K562 (cell line): ENCODE results near the gene MRPS18B. TPM values are rescaled to one million over a fixed set of nuclear protein-coding genes. Genes with fewer than 3 reads are reported as not detected.

Source experiments
- BDP1 ChIP-seq: IDR thresholded peaks from 3 replicates; pipeline ENCODE4 v1.6.1; 2011; ENCODE audit not compliant: insufficient read length, insufficient read depth
- BHLHE40 ChIP-seq: IDR thresholded peaks from 2 replicates; pipeline ENCODE4 v1.6.1; 2011; ENCODE audit warnings: low read length, improper control_type of control experiment
- DACH1 ChIP-seq: fragments of 450-650 bp; IDR thresholded peaks from 2 replicates; pipeline ENCODE4 v1.6.1; 2018; ENCODE audit not compliant: partially characterized antibody
- DEAF1 ChIP-seq: fragments of 450-650 bp; formaldehyde crosslinking; IDR thresholded peaks from 2 replicates; pipeline ENCODE4 v1.4.0; 2020; ENCODE audit warnings: mild to moderate bottlenecking, moderate library complexity
- FOXA3 ChIP-seq, 2 experiments: fragments of 450-650 bp in 1 of 2; sonication (generic) in 1 of 2; formaldehyde crosslinking; IDR thresholded peaks in 1 of 2; conservative IDR thresholded peaks in 1 of 2; 2 replicates each; pipeline versions ENCODE4 v1.4.0 to v1.8.0; 2020 to 2022; ENCODE audit warnings: mild to moderate bottlenecking in 2 of 2, missing genetic modification reagents in 1 of 2
- HLTF ChIP-seq: fragments of 450-650 bp; IDR thresholded peaks from 2 replicates; pipeline ENCODE4 v1.6.1; 2016
- HMG20A ChIP-seq: fragments of 450-650 bp; formaldehyde crosslinking; conservative IDR thresholded peaks from 2 replicates; pipeline ENCODE4 v1.4.0; 2020; ENCODE audit warnings: mild to moderate bottlenecking, mixed read lengths
- IRF9 ChIP-seq: fragments of 450-650 bp; IDR thresholded peaks from 2 replicates; pipeline ENCODE4 v1.6.1; 2016; ENCODE audit warnings: missing biosample characterization, missing genetic modification characterization
- KLF16 ChIP-seq: IDR thresholded peaks from 2 replicates; pipeline ENCODE4 v1.6.1; 2016; ENCODE audit warnings: antibody characterized with exemption
- MTA1 ChIP-seq: fragments of 450-650 bp; IDR thresholded peaks from 2 replicates; pipeline ENCODE4 v1.6.1; 2017; ENCODE audit warnings: borderline replicate concordance
- PCBP1 ChIP-seq: fragments of 200-400 bp; formaldehyde crosslinking; IDR thresholded peaks from 2 replicates; pipeline ENCODE4 v1.6.1; 2018; ENCODE audit warnings: mild to moderate bottlenecking, low read depth, low read length; ENCODE audit not compliant: poor library complexity, severe bottlenecking
- SMAD3 ChIP-seq: fragments of 450-650 bp; formaldehyde crosslinking; conservative IDR thresholded peaks from 2 replicates; pipeline ENCODE4 v1.4.0; 2020; ENCODE audit warnings: mild to moderate bottlenecking
- TAF9B ChIP-seq: fragments of 450-650 bp; IDR thresholded peaks from 2 replicates; pipeline ENCODE4 v1.6.1; 2018; ENCODE audit warnings: mild to moderate bottlenecking; ENCODE audit not compliant: partially characterized antibody
- THRA ChIP-seq: fragments of 450-650 bp; IDR thresholded peaks from 2 replicates; pipeline ENCODE4 v1.6.1; 2017; ENCODE audit warnings: mild to moderate bottlenecking, moderate library complexity
- ZNF253 ChIP-seq: fragments of 250-450 bp; sonication (Bioruptor Pico); conservative IDR thresholded peaks from 2 replicates; pipeline ENCODE4 v1.6.1; 2021; ENCODE audit warnings: mild to moderate bottlenecking
- ZNF3 ChIP-seq: fragments of 250-450 bp; sonication (Bioruptor Pico); IDR thresholded peaks from 2 replicates; pipeline ENCODE4 v1.5.0; 2021; ENCODE audit warnings: mild to moderate bottlenecking, moderate library complexity
- ZNF431 ChIP-seq: sonication (generic); formaldehyde crosslinking; IDR thresholded peaks from 2 replicates; pipeline ENCODE4 v1.8.0; 2022; ENCODE audit warnings: mild to moderate bottlenecking, missing genetic modification reagents
- ZNF584 ChIP-seq: fragments of 200-800 bp; sonication (Bioruptor generic); IDR thresholded peaks from 2 replicates; pipeline ENCODE4 v1.6.1; 2016; ENCODE audit warnings: low read depth, mild to moderate bottlenecking, missing genetic modification characterization, missing compliant biosample characterization
- ZZZ3 ChIP-seq: fragments of 450-650 bp; IDR thresholded peaks from 2 replicates; pipeline ENCODE4 v1.6.1; 2016; ENCODE audit warnings: antibody characterized with exemption, mild to moderate bottlenecking, moderate library complexity
- polyA plus RNA-seq, 8 experiments: library from polyadenylated mRNA; depleted of rRNA in 4 of 8; stranded (reverse) in 5 of 8; unstranded in 3 of 8; fragments of >200 nt; fragmentation: Nextera tagmentation in 2 of 8; fragmentation: Illumina TruSeq in 1 of 8; extraction: Ambion mirVana in 2 of 8; extraction: Trizol in 1 of 8; gene quantifications; 2 replicates each; pipeline versions ENCODE4 v1.2.1 to v1.2.3, GENCODE V29; 2011 to 2014; ENCODE audit warnings: inconsistent platforms in 1 of 8, missing spikeins in 1 of 8
- total RNA-seq, 7 experiments: library from RNA; depleted of rRNA in 6 of 7; stranded (reverse); fragments of >200 nt in 6 of 7; fragmentation: Illumina TruSeq in 2 of 7; extraction: Trizol in 2 of 7; gene quantifications; 2 replicates each; pipeline versions ENCODE4 v1.2.1 to v1.2.3, GENCODE V29; 2011 to 2021; ENCODE audit warnings: low replicate concordance in 1 of 7
- TF ChIP-seq, protein P1 (sequence below), 3 experiments: fragments of 200-800 bp in 1 of 3; fragments of 250-450 bp in 1 of 3; fragments of 450-650 bp in 1 of 3; sonication (Bioruptor Pico) in 1 of 3; sonication (Bioruptor generic) in 1 of 3; formaldehyde crosslinking in 1 of 3; IDR thresholded peaks; 2 replicates each; pipeline versions ENCODE4 v1.6.1 to v1.8.0; 2016 to 2022; ENCODE audit warnings: mild to moderate bottlenecking in 2 of 3, missing genetic modification characterization in 2 of 3, missing compliant biosample characterization in 1 of 3, moderate library complexity in 1 of 3

Gene MRPS18B
- total and polyA plus RNA-seq, 9 of the 15 experiments (the other 6 are each of a cell fraction or from before 2014, with no cell fraction given): 132 to 383 (median 178) TPM

DNA sequence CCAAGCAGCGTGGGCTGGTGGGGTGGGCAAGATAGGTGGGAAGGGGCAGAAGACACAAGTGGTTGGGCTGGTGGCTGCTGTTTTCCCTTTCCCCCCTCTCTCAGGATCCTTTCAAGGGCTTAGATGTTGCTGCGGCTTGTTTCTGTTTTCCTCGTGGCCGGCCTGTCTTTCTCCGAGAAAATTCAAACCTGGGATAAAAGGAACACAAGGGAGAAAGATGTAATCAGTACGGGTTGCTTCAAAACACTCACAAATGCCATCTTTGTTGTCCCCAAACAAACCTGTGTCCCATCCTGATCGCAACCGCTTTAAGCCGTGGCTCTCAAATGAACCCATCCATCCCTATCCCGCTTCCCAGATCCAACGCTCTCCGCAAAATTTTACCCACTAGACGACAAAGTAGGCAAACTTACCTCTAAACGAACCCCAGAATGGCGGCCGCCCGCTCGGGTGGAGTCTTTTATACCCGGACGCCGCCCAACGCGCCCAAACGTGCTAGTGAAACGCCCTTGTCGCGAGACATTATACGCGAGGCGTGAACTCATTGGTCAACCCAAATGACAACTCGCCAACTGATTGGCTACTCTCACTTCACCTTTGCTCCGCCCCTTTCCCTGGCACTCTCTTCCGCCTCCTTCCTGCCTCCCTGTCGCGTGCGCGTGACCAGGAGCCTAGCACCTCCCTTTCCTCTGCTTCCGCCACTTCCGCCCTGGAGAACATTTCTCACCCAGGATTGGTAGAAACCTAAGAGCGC lies 652 bp upstream of the MRPS18B start, which contains the start of gene PPP1R10 (continued):
- TF ChIP-seq, protein P1, sequence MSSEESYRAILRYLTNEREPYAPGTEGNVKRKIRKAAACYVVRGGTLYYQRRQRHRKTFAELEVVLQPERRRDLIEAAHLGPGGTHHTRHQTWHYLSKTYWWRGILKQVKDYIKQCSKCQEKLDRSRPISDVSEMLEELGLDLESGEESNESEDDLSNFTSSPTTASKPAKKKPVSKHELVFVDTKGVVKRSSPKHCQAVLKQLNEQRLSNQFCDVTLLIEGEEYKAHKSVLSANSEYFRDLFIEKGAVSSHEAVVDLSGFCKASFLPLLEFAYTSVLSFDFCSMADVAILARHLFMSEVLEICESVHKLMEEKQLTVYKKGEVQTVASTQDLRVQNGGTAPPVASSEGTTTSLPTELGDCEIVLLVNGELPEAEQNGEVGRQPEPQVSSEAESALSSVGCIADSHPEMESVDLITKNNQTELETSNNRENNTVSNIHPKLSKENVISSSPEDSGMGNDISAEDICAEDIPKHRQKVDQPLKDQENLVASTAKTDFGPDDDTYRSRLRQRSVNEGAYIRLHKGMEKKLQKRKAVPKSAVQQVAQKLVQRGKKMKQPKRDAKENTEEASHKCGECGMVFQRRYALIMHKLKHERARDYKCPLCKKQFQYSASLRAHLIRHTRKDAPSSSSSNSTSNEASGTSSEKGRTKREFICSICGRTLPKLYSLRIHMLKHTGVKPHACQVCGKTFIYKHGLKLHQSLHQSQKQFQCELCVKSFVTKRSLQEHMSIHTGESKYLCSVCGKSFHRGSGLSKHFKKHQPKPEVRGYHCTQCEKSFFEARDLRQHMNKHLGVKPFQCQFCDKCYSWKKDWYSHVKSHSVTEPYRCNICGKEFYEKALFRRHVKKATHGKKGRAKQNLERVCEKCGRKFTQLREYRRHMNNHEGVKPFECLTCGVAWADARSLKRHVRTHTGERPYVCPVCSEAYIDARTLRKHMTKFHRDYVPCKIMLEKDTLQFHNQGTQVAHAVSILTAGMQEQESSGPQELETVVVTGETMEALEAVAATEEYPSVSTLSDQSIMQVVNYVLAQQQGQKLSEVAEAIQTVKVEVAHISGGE (CRISPR knock-in tag; IDR thresholded peaks at IDR 0.05): no peak; a peak in 1 of 6 replicates
- 0 out of 4 replicates have a peak, but pooled peaks of 1 of the 2 experiments have one; percentile 22 for TF ChIP-seq FOXA3 (CRISPR knock-in tag; conservative IDR thresholded peaks at IDR 0.05 in 1 of 2, IDR thresholded peaks at IDR 0.05 in 1 of 2)
- TF ChIP-seq ZZZ3: no peak
- TF ChIP-seq KLF16: peak; percentile 4
- peak; percentile 81; the same call in 1 of the 2 replicates for TF ChIP-seq HMG20A
- no peak for TF ChIP-seq ZNF431
- TF ChIP-seq BHLHE40: peak; percentile 99
- TF ChIP-seq DACH1: no peak
- no peak for TF ChIP-seq IRF9 (tag)
- peak; percentile 64 for TF ChIP-seq DEAF1 (CRISPR knock-in tag)
- peak; percentile 97 for TF ChIP-seq MTA1
- TF ChIP-seq HLTF: 0 out of 2 replicates have a peak, but pooled peaks have one; percentile 60
- peak; percentile 94 for TF ChIP-seq SMAD3
- no peak for TF ChIP-seq BDP1
- no peak for TF ChIP-seq THRA
- TF ChIP-seq PCBP1: peak; percentile 86
- TF ChIP-seq TAF9B: peak; percentile 98
- peak; percentile 95 for TF ChIP-seq ZNF253
- no peak for TF ChIP-seq ZNF584
- TF ChIP-seq ZNF3 (CRISPR knock-in tag): peak; percentile 85
